Measurements from ENCODE around the gene ZRANB1.

- TF ChIP-seq, protein P1, sequence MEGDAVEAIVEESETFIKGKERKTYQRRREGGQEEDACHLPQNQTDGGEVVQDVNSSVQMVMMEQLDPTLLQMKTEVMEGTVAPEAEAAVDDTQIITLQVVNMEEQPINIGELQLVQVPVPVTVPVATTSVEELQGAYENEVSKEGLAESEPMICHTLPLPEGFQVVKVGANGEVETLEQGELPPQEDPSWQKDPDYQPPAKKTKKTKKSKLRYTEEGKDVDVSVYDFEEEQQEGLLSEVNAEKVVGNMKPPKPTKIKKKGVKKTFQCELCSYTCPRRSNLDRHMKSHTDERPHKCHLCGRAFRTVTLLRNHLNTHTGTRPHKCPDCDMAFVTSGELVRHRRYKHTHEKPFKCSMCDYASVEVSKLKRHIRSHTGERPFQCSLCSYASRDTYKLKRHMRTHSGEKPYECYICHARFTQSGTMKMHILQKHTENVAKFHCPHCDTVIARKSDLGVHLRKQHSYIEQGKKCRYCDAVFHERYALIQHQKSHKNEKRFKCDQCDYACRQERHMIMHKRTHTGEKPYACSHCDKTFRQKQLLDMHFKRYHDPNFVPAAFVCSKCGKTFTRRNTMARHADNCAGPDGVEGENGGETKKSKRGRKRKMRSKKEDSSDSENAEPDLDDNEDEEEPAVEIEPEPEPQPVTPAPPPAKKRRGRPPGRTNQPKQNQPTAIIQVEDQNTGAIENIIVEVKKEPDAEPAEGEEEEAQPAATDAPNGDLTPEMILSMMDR (IDR thresholded peaks at IDR 0.05) = no peak
- TF ChIP-seq POLR2AphosphoS5 (IDR thresholded peaks at IDR 0.05) (no peak), POLR2A (IDR thresholded peaks at IDR 0.05) (no peak), EP300 (IDR thresholded peaks at IDR 0.05) (no peak)
Measured at GRCh38 chr10:125017547-125018298, 75.8 kb downstream of the ZRANB1 start.
